GM19467 (cell line): ENCODE measurements around the gene CHD3.
"Not testable (repeated sequence)": the region's sequence is repeated elsewhere in the genome, so short reads cannot be mapped to it uniquely, and the experiment has no call there.

Source experiments
- ATAC-seq: cut with Tn5 transposase; IDR thresholded peaks from one replicate; pipeline ENCODE4 v1.9.1; 2021; ENCODE audit warnings: mild to moderate bottlenecking, moderate library complexity; ENCODE audit not compliant: unreplicated experiment

The CHD3 gene

DNA sequence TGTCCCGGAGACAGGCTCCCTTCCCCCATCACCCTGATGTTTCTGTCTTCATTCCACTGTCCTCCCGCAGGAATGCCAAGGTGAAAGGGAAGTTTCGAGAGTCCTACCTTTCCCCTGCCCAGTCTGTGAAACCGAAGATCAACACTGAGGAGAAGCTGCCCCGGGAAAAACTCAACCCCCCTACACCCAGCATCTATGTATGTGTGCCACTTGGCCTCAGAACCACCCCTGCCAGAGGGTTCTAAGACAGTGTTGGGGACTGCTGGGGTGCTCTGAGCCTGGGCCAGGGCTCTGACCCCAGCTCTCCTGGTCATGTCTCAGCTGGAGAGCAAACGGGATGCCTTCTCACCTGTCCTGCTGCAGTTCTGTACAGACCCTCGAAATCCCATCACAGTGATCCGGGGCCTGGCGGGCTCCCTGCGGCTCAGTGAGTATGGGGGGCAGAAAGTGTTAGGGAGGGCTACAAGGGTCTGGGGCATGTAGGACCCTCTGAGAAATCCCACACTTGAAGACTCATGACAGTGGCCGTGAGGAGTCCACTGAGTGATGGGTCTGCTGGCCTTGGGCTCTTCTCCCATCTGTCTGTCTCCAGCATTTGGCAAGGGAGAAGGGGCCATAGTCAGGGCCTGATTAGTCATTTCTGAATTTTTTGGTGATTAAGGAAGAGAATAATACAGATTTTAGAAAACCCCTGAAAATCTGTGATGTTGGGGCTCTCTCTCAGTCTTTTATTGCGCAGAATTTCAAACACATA, 38.7 kb upstream of the CHD3 start:
- no peak for ATAC-seq

DNA sequence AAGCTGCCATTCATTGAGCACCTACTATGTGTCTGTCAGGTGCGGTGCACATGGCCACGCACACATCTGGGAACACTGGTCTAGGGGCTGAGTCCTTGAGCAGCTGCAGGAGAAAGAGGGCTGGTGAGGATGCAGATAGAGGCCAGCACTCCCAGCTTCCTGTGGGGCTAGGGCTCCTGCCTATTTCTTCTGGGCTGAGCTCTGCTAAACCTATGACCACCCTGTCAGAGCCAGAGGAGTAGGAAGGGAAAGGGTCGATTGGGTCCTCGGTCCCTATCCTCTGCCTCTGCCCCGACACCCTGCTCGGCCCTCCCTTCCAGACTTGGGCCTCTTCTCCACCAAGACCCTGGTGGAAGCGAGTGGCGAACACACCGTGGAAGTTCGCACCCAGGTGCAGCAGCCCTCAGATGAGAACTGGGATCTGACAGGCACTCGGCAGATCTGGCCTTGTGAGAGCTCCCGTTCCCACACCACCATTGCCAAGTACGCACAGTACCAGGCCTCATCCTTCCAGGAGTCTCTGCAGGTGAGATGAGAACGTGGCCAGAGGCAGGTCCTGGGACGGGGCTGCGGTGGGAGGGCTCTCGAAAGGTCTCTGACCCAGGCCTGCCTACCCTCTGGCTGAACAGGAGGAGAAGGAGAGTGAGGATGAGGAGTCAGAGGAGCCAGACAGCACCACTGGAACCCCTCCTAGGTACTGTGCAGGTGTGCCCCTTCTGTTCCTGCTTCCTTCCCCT, 37.7 kb upstream of the CHD3 start:
- ATAC-seq: no peak

DNA sequence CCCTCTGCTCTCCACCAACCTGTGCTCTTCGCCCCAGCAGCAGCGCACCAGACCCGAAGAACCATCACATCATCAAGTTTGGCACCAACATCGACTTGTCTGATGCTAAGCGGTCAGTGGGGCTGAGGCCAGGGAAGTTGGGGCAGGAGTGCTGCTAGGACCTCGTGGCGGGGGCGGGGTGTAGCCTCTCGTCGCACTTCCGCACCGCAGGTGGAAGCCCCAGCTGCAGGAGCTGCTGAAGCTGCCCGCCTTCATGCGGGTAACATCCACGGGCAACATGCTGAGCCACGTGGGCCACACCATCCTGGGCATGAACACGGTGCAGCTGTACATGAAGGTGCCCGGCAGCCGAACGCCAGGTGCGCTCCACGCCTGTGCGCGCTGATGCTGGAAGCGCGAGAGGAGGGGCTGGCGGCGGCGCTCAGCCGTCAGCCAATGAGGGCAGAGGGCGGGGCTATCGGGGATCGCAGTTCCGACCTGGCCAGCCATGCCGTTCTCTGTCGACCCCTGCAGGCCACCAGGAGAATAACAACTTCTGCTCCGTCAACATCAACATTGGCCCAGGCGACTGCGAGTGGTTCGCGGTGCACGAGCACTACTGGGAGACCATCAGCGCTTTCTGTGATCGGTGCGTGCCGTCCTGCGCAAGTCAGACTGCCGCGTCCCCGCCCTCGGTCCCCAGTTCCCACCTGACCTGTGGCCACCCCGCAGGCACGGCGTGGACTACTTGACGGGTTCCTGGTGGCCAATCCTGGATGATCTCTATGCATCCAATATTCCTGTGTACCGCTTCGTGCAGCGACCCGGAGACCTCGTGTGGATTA, 36.9 kb upstream of the CHD3 start:
- peak; percentile 52 for ATAC-seq

DNA sequence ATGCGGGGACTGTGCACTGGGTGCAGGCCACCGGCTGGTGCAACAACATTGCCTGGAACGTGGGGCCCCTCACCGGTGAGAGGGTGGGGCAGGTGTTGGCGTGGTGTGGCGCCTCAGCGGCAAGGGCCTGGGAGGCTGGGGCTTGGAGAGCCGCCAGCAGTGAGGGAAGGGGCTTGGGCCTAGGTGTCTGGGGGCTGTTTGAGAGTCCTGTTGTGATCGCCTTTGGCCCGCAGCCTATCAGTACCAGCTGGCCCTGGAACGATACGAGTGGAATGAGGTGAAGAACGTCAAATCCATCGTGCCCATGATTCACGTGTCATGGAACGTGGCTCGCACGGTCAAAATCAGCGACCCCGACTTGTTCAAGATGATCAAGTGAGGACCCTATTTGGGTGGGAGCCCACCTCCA, 36.3 kb upstream of the CHD3 start:
- no peak for ATAC-seq

DNA sequence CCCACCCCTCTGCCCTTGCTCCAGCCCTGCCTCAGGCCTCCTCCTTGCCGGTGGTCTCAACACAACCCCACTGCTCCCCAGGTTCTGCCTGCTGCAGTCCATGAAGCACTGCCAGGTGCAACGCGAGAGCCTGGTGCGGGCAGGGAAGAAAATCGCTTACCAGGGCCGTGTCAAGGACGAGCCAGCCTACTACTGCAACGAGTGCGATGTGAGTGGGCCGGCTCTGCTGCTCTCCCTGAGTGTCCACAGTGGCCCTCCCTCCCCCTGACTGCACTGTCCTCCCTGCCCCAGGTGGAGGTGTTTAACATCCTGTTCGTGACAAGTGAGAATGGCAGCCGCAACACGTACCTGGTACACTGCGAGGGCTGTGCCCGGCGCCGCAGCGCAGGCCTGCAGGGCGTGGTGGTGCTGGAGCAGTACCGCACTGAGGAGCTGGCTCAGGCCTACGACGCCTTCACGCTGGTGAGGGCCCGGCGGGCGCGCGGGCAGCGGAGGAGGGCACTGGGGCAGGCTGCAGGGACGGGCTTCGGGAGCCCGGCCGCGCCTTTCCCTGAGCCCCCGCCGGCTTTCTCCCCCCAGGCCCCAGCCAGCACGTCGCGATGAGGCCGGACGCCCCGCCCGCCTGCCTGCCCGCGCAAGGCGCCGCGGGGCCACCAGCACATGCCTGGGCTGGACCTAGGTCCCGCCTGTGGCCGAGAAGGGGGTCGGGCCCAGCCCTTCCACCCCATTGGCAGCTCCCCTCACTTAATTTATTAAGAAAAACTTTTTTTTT, 35.5 kb upstream of the CHD3 start:
- ATAC-seq: no peak

DNA sequence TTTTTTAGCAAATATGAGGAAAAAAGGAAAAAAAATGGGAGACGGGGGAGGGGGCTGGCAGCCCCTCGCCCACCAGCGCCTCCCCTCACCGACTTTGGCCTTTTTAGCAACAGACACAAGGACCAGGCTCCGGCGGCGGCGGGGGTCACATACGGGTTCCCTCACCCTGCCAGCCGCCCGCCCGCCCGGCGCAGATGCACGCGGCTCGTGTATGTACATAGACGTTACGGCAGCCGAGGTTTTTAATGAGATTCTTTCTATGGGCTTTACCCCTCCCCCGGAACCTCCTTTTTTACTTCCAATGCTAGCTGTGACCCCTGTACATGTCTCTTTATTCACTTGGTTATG, 34.9 kb upstream of the CHD3 start:
- ATAC-seq: no peak

DNA sequence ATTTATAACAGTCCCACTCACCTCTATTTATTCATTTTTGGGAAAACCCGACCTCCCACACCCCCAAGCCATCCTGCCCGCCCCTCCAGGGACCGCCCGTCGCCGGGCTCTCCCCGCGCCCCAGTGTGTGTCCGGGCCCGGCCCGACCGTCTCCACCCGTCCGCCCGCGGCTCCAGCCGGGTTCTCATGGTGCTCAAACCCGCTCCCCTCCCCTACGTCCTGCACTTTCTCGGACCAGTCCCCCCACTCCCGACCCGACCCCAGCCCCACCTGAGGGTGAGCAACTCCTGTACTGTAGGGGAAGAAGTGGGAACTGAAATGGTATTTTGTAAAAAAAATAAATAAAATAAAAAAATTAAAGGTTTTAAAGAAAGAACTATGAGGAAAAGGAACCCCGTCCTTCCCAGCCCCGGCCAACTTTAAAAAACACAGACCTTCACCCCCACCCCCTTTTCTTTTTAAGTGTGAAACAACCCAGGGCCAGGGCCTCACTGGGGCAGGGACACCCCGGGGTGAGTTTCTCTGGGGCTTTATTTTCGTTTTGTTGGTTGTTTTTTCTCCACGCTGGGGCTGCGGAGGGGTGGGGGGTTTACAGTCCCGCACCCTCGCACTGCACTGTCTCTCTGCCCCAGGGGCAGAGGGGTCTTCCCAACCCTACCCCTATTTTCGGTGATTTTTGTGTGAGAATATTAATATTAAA, 34.4 kb upstream of the CHD3 start:
- no peak for ATAC-seq

DNA sequence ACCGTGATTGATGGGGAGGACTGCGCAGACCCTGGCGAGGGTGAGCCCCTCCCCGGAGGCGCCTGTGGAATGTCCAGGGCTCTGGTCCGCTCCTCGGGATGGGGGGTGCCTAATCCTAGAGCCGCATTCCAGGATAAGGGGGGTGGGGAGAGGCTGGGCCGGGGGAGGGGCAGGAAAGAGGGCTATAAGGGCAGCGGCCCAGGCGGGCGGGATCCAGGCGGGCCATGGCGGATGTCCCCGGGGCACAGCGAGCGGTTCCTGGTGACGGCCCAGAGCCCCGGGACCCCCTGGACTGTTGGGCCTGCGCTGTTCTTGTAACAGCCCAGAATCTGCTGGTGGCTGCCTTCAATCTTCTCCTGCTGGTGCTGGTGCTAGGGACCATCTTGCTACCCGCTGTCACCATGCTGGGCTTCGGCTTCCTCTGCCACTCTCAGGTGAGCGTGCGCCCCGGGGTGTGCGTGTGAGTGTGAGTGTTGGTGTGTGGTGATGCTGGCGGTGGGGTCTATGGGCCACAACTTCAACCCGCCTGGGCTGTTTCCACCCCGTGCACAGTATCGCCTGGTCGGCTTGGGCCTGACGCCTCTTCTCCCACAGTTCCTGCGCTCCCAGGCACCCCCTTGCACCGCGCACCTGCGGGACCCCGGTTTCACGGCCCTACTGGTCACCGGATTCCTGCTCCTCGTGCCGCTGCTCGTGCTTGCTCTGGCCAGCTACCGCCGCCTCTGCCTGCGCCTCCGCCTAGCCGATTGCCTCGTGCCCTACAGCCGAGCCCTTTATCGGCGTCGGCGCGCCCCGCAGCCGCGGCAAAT, 33.5 kb upstream of the CHD3 start, which contains the start of gene TMEM88:
Gene TMEM88, plus strand, starts transcription at position 216 of the 809 bp plus-strand sequence. Its CDS starts 9 bp downstream, at position 225.
- no peak for ATAC-seq

DNA sequence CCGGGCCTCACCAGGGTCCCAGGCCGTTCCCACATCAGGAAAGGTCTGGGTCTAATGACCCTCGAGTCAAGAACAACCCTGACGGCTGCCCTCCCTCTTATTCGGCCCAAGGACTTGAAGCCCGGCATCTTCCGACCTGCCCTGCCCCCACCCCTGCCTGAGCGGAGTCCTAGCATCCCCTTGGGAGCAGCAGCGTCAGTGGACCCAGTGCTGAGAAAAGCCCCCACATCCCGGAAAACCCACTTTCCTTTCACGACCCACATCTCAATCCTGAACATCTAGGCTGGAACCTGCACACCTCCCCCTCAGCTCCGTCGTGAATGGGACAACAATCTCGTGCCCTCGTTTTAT, 33.0 kb upstream of the CHD3 start:
- ATAC-seq: no peak

DNA sequence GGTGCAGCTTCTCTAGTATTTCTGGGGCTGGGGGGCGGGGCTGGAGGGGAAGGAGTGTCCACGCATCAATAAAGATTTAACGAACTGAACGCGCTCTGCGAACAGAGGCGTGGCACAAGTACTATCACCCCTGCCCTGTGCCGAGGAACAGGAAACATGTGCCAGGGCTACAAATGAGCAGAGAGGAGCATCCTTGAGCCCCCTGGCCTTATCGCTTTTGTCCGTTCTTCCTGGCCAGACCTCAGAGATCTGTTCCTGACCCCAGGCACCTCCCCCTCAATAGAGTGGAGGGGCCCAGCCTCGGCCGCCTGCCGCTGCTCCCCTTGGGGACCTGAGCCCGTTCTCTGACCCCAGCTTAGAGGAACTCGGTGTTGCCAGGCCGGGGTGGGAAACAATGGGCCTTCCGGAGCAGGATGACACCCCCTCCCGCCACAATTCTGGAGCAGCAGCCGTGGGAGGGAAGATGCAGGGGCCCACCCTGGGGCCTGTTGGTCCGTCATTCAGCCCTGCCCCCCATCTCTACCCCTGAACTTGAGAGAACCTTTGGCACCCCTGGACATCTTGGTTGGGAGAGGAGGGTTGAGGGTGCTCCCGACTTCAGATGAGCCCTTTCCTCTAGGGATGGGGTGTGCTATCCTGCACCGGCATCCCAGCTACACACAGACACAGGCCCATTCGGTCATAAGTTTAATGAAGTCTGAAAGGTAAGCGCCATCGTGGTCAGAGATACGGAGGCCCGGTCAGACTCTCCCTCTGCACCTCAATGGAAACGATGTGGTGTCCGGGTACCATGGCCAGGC, 32.4 kb upstream of the CHD3 start:
- no peak for ATAC-seq

DNA sequence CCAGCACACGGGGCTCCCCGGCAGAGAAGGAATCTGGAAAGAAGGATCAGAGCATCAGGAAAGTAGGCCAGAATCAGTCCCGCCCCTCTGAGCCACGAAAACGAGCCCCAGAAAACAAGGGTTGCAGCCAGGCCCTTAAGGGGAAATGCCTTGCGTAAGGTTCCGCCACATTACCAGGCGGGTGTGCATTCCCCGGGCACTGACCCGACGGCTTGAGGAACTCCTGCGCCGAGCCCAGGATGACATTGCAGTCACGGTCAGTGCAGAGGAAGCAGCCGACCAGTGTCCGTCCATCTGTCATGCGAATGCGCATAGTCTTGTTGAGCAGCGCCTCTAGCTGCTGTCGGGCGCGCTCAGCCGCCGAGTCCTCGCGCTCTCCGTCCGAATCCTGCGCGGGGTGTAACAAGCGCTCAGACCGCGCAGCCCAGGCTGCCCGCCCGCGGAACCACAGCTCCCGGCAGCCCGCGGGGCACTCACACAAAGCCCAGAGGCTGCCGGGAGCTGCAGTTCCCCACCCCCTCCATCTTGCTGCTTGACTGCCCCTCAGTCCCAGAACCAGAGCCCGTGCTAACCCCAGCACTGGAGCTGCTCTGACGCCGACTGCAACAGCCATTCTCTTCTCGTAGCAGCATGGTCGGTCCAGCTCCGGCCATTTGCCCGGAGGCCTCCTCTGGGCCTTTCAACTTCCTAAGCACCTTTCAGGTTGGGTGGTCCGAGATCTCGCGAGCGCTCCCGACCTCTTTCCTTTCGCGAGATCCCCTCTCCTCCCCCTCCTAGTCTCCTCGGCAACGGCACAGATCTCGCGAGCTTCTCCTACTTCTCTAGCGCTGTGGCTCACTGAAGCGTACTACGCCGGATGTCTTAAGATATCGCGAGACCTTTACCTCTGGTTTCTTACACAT, 31.5 kb upstream of the CHD3 start, which contains the start of gene NAA38:
Gene NAA38, minus strand, starts transcription at position 749 of the 902 bp plus-strand sequence. Its CDS starts 96 bp downstream, at position 653.
- peak; percentile 76 for ATAC-seq

DNA sequence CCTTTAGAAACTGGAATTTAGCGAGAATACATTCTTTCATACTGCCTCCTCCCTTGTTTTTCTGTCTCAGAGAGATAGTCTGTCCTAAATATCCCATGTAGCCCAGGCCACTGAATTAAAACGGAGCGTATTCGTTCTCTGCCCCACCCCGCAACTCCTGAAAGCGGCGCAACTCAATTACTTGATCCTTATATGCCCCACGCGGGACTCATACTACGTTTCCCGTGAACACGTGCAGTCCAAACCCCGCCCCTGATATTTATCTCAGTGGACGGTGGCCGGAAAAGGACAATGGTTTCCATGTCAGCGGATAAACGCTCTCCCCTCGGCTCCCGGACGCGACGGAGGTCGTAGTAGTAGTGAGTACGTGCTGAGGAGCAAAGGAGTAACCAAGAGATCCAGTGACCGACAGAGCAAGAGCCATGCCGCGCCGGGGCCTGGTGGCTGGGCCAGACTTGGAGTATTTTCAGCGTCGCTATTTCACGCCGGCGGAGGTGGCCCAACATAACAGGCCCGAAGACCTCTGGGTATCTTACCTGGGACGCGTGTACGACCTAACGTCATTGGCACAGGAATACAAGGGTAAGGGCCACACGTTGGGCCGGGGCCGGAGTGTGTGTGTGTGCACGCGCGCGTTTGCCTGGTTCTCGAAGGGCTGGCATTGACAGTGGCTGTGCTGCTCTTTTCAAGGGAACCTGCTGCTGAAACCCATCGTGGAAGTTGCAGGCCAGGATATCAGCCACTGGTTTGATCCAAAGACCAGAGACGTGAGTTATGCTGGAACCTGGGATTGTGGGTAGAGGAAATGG, 30.7 kb upstream of the CHD3 start, which contains the start of gene CYB5D1:
Gene CYB5D1, plus strand, starts transcription at position 291 of the 809 bp plus-strand sequence. Its CDS starts 132 bp downstream, at position 423.
- peak; percentile 30 for ATAC-seq

DNA sequence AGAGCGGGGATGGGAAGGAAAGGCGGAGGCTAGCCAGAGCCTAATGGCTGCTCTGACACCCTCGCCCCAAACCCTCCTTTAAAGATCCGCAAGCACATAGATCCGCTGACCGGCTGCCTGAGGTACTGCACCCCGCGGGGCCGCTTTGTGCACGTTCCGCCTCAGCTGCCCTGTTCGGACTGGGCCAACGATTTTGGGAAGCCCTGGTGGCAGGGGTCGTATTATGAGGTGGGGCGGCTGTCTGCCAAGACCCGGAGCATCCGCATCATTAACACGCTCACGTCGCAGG, 30.1 kb upstream of the CHD3 start:
- no peak for ATAC-seq

DNA sequence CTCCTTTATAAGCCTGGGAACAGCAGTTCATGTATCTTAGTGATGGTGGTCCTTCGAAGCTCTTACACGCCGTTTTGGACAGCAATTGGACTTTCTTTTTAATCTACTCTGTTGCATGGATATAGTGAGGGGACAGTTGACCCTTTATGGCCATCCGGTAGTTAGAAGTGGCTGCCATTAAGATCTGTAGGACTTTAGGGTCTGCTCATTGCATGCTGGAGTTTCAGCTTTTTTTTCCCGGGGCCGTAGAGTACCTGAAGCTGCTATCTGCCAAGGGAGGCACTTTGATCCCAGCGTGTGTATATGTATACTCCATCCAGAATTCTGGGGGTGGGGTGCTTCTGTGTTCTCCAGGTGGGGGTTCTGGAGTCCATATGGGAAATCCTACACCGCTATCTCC, 29.6 kb upstream of the CHD3 start:
- no peak for ATAC-seq

DNA sequence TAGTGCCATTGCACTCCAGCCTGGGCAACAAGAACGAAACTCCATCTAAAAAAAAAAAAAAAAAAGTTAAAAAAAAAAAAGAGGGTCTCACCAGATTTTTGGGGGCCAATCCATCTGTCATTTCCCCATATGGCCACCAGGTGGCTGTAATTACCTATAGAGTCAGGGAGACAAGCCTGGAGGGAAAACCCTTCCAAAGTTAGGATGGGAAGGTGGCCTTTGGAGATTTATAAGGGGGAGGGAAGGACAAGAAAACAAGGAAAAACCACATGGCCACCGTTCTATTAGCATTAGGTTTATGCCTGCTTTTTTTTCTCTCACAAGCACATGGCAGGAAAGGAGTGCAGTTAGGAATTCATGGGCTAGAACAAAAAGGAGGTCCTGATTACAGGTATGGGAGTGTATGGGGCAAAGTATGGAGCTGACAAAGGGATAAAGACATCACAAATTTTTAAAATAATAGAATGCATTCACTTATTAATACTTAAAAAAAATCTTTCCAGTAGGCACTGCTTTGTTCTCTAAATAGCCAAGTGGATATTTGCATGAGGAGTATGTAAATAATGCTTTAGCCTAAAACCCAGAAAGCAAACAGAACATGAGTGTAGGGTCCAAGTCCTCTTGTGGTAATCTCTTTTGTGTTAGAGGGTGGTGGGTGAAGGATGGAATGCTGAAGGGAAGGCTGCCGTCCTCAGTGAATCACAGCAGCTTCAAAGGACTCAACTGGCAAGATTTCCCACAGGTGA, 25.7 kb upstream of the CHD3 start:
- ATAC-seq: no peak

DNA sequence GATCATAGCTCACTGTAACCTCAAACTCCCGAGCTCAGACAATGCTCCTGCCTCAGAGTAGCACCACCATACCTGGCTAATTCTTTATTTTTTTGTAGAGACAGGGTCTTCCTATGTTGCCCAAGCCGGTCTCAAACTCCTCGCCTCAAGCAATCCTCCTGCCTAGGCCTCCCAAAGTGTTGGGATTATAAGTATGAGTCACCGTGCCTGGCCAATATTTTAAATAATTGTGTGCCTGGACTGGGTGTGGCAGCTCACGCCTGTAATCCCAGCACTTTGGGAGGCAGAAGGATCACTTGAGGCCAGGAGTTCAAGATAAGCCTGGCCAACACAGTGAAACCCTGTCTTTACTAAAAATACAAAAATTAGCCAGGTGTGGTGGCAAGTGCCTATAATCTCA, 24.2 kb upstream of the CHD3 start:
- ATAC-seq: not testable (repeated sequence)
